NCI-H524 treated with DMSO at 0.1 percent for 48 hours (cell line): Measurements from ENCODE around the gene SPEN.

ENCODE experiments used
- DNase-seq: peaks from one replicate; lab custom pipeline; 2025; lab: John Stamatoyannopoulos, UW

The SPEN gene

GRCh38 chr1:15947382-15948090, 100.0 kb downstream of the SPEN start:
- no peak for DNase-seq

- no peak for DNase-seq
Measured at GRCh38 chr1:15948091-15948591, 100.6 kb downstream of the SPEN start.

GRCh38 chr1:15948595-15949452, 101.3 kb downstream of the SPEN start:
- no peak for DNase-seq

- DNase-seq, result no peak
Measured at GRCh38 chr1:15949453-15950245, 102.1 kb downstream of the SPEN start.

GRCh38 chr1:15950302-15950701, 102.8 kb downstream of the SPEN start:
- no peak for DNase-seq

- no peak for DNase-seq
Measured at GRCh38 chr1:15950763-15951295, 103.3 kb downstream of the SPEN start.

GRCh38 chr1:15951341-15952153, 104.0 kb downstream of the SPEN start:
- no peak for DNase-seq

GRCh38 chr1:15952317-15953258, 105.1 kb downstream of the SPEN start:
- DNase-seq, result no peak

GRCh38 chr1:15953294-15953771, 105.8 kb downstream of the SPEN start:
- no peak for DNase-seq

- peak; percentile 21 for DNase-seq
Measured at GRCh38 chr1:15953791-15954241, 106.3 kb downstream of the SPEN start.

GRCh38 chr1:15954316-15954715, 106.8 kb downstream of the SPEN start:
- no peak for DNase-seq

GRCh38 chr1:15955552-15955951, 108.0 kb downstream of the SPEN start:
- DNase-seq, result no peak

GRCh38 chr1:15956150-15956549, 108.6 kb downstream of the SPEN start:
- DNase-seq, result no peak

GRCh38 chr1:15957221-15958095, 110.0 kb downstream of the SPEN start:
- no peak for DNase-seq

GRCh38 chr1:15958111-15958510, 110.6 kb downstream of the SPEN start:
- DNase-seq, result no peak

GRCh38 chr1:15958793-15959192, 111.3 kb downstream of the SPEN start:
- no peak for DNase-seq

- no peak for DNase-seq
Measured at GRCh38 chr1:15959424-15959823, 111.9 kb downstream of the SPEN start.

GRCh38 chr1:15959827-15960446, 112.4 kb downstream of the SPEN start:
- DNase-seq, result no peak
